Thyroid gland (tissue), 4 donors: Measurements from ENCODE around the gene WWC2.

Experiments used
- POLR2A ChIP-seq, 2 donors: fragments of 450-650 bp; IDR thresholded peaks; one replicate each; pipeline ENCODE4 v1.6.1; 2017; ENCODE audit warnings: antibody characterized with exemption in 2 of 2, mild to moderate bottlenecking in 2 of 2, moderate library complexity in 1 of 2
- TF ChIP-seq, protein P1 (sequence below), 6 experiments: fragments of 200-600 bp in 3 of 6; fragments of 450-650 bp in 3 of 6; sonication (generic) in 3 of 6; IDR thresholded peaks; one replicate each; pipeline ENCODE4 v1.5.1; 2016 to 2019; ENCODE audit warnings: antibody characterized with exemption in 6 of 6, mild to moderate bottlenecking in 2 of 6, inconsistent platforms in 1 of 6, moderate library complexity in 1 of 6

GRCh38 chr4:183284965-183285364, 185.9 kb downstream of the WWC2 start:
- TF ChIP-seq, protein P1, sequence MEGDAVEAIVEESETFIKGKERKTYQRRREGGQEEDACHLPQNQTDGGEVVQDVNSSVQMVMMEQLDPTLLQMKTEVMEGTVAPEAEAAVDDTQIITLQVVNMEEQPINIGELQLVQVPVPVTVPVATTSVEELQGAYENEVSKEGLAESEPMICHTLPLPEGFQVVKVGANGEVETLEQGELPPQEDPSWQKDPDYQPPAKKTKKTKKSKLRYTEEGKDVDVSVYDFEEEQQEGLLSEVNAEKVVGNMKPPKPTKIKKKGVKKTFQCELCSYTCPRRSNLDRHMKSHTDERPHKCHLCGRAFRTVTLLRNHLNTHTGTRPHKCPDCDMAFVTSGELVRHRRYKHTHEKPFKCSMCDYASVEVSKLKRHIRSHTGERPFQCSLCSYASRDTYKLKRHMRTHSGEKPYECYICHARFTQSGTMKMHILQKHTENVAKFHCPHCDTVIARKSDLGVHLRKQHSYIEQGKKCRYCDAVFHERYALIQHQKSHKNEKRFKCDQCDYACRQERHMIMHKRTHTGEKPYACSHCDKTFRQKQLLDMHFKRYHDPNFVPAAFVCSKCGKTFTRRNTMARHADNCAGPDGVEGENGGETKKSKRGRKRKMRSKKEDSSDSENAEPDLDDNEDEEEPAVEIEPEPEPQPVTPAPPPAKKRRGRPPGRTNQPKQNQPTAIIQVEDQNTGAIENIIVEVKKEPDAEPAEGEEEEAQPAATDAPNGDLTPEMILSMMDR (IDR thresholded peaks at IDR 0.05): no peak
- TF ChIP-seq POLR2A (IDR thresholded peaks at IDR 0.05): no peak
